ENCODE results near the gene C1QTNF12.

C1QTNF12 gene

GRCh38 chr1:1228596-1229321 lies 17.8 kb downstream of the C1QTNF12 start:
- DNase-seq (ENCODE audit: low read depth): no peak

- DNase-seq (ENCODE audit: low read depth): no peak
These were observed 18.3 kb downstream of the C1QTNF12 start for GRCh38 chr1:1228187-1228586.

DNA sequence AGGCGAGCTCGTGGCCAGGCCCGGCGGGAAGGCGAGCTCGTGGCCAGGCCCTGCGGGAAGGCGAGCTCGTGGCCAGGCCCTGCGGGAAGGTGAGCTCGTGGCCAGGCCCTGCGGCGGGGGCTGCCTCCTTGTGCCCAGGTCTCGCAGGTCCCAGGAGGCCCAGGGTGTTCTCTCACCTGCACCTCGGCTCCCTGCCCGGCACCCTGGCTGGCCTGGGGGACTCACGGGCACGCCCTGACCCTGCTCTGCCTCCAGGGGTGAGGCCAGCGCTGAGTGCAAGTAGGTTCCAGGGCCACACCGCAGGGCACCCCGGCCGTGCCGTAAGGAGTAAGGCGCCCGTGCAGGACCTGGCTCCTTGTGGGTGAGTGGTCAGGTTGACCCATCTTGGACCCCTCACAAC lies 19.1 kb downstream of the C1QTNF12 start:
- no peak for DNase-seq (ENCODE audit: low read depth)

- no peak for DNase-seq (ENCODE audit: low read depth)
These were observed 19.8 kb downstream of the C1QTNF12 start for GRCh38 chr1:1226566-1227362.

GRCh38 chr1:1225913-1226312 lies 20.6 kb downstream of the C1QTNF12 start:
- DNase-seq (ENCODE audit: low read depth): no peak

GRCh38 chr1:1225238-1225845 lies 21.2 kb downstream of the C1QTNF12 start:
- no peak for DNase-seq (ENCODE audit: low read depth)

DNA sequence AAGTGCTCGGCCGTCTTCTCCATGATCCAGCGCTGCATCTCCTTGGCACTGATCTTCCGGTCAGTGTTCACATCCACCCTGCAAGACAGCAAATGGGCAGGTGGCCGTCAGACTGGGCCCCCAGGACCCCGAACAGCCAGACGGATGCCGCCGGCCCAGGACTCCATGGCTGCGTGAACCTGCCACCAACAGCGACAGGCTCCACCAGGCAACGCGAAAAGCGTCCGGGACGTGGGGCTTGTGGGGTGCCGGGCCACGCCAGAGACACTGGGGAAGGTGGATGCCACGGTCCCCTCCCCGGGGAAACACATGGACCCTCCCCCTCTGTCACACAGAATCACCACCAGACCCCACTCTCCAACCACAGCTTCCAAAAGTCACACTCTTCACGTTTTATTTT lies 22.6 kb downstream of the C1QTNF12 start:
- no peak for DNase-seq (ENCODE audit: low read depth)

- DNase-seq (ENCODE audit: low read depth): no peak
These were observed 23.2 kb downstream of the C1QTNF12 start for GRCh38 chr1:1223321-1223720.

- DNase-seq (ENCODE audit: low read depth): no peak
These were observed 23.8 kb downstream of the C1QTNF12 start for GRCh38 chr1:1222575-1223225.

- DNase-seq (ENCODE audit: low read depth): no peak
These were observed 24.5 kb downstream of the C1QTNF12 start for GRCh38 chr1:1221887-1222574.

GRCh38 chr1:1220197-1220596 lies 26.3 kb downstream of the C1QTNF12 start:
- DNase-seq (ENCODE audit: low read depth): no peak

GRCh38 chr1:1219341-1219740 lies 27.2 kb downstream of the C1QTNF12 start:
- no peak for DNase-seq (ENCODE audit: low read depth)

DNA sequence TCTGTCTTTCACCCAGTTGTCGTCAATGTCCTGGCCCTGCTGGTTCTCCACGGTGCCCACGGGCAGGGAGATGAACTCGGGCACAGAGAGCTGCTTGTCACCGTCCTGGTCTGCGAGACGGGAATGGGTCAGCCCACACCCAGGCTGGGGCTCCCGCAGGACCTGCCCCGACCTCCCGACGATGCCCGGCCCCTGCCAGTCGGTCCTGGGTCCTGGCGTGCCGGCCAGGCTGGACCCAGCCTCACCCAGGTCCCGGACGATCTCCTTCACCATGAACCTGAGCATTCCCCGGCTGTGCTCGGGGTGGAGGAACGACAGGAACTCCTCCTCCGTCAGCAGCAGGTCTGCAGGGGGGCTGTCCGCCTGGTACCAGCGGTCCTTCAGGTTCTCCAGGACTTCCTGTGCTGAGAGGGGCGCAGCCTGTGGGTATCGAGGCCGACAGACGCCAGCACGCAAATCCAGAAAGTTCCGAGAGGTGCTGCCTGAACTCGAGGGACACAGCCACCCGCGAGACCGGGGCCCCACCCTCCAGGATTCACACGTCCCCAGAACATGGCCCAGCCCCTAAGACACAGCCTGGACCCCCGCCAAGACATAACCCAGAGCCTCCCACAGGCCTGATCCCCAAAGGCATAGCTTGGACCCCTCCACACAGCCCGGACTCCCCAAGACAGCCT lies 27.9 kb downstream of the C1QTNF12 start:
- no peak for DNase-seq (ENCODE audit: low read depth)

- no peak for DNase-seq (ENCODE audit: low read depth)
These were observed 28.6 kb downstream of the C1QTNF12 start for GRCh38 chr1:1217621-1218523.

DNA sequence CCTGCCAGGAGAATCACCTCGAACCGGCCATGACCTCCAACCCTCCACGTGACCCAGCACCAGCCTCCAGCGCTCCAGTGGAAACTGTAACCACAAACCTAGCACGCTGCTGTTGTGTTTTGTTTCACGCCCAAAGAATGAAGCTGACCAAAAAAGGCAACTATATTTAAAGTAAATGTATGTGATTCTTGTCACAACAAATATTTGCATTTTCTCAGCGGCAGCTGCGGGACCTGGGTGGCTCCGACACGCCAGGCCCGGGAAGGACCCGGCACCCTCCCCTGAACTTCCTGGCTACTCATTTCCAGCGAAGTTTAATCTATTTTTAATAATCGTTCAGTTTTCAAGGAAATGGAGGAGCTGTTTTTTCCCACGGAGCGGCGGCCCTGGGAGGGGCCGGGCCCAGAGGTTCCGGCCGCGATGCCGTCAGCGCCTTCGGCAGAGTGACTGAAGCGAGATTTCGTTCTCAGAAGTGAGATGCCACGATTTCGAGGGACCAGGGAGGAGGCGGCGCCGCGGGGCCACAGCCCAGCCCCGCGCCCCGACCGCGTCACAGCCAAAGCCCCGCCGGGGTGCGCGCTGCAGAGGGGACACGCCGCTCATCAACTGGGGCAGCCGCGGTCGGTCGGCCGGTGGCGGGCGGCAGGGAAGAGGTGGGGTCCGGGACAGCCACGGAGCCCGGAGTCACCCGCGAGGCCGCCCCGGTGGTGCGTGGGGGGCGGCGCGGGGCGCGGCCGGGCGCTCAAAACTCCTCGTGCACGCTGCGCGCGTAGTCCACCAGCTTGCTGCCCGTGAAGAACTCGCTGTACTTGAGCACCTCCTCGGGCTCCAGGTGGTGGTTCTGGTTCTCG lies 29.5 kb downstream of the C1QTNF12 start:
- no peak for DNase-seq (ENCODE audit: low read depth)

DNA sequence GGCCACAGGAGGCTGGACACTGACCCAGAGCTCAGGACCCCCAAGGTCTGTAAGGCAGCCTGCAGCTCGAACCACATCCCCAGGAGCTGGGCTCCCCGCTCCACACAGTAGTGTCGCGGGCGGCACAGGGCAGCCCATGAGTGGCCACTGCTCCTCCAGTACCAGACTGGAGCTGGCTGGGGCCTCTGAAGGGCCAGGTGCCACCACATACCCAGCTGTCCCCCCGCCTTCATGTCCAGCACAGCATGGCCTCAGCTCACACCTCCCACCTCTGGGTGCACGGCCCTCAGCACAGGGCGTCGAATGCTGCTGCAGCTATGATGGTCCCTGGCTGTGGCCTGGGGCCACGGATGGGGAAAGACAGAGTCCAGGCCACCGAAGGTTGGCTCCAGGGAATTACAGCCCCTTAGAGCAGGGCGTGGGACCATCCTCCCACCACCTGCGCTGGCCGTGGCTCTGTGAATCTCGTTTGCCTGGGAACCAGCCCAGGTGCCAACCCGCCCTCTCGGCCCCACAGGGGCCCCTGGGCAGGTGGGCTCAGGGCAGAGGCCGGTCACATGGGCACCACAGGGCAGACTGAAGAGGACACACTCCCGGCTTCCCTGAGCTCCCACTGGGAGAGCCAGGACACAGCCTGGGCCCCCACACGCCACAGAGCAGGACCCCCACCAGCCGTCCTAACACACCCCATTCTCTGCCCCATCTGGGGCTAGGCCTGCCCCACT lies 30.5 kb downstream of the C1QTNF12 start:
- DNase-seq (ENCODE audit: low read depth): no peak

DNA sequence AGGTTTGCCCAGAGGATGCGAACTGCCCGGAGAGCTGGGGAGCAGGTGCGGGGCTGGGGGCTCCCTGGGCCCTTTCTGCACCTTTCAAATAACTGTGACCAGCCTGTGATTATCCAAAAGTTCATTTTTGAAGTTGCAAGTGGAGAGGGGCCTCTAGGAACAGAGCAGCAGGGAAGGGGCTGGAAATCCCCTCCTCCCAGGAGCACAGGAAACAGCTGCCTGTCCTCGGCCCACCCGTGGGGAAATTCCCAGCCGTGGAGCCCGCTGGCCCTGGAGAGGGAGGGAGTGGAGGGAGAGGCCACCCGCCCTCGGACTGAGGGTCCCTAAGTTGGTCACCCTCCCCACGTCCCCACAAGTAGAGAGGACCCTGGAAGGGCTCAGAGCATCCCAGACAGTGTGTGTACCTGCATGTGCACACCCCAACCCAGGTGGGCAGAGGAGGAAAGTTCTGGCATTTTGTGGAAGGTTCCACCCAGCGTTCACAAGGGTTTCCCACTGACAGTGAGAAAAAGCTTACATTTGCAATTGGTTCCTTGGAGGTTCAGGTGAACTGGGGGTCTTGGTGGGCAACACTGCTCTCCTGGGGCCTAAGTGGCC lies 31.3 kb downstream of the C1QTNF12 start:
- no peak for DNase-seq (ENCODE audit: low read depth)
